Measurements from ENCODE around the gene APMAP. TPM values are rescaled to one million over a fixed set of nuclear protein-coding genes. Genes with fewer than 3 reads are reported as not detected.

APMAP gene
- total RNA-seq, 1 experiment from 2014 or later = 82.7 TPM

DNA sequence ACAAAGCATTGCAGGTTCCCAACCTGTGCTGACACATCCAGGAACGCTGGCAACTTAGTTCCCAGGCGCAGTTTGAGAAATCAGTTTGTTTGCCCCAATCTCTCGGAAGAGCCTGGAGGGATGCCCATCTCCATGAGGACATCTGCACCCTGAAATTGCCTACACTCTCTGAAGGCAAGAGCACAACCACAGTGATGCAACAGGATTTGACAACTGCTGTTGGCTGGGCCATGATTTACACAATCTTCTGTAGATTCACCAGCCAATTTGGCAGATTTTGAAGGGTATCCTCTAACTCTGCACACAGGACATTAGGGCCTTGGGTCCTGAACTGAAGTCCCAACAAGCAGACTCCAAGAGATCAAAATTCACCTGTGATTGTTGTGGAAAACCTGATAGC is 3.4 kb downstream of the APMAP start (continued):
- TF ChIP-seq, protein P1, sequence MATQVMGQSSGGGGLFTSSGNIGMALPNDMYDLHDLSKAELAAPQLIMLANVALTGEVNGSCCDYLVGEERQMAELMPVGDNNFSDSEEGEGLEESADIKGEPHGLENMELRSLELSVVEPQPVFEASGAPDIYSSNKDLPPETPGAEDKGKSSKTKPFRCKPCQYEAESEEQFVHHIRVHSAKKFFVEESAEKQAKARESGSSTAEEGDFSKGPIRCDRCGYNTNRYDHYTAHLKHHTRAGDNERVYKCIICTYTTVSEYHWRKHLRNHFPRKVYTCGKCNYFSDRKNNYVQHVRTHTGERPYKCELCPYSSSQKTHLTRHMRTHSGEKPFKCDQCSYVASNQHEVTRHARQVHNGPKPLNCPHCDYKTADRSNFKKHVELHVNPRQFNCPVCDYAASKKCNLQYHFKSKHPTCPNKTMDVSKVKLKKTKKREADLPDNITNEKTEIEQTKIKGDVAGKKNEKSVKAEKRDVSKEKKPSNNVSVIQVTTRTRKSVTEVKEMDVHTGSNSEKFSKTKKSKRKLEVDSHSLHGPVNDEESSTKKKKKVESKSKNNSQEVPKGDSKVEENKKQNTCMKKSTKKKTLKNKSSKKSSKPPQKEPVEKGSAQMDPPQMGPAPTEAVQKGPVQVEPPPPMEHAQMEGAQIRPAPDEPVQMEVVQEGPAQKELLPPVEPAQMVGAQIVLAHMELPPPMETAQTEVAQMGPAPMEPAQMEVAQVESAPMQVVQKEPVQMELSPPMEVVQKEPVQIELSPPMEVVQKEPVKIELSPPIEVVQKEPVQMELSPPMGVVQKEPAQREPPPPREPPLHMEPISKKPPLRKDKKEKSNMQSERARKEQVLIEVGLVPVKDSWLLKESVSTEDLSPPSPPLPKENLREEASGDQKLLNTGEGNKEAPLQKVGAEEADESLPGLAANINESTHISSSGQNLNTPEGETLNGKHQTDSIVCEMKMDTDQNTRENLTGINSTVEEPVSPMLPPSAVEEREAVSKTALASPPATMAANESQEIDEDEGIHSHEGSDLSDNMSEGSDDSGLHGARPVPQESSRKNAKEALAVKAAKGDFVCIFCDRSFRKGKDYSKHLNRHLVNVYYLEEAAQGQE (IDR thresholded peaks at IDR 0.05; ENCODE audit: low read depth) = no peak
- TF ChIP-seq RAD21 (IDR thresholded peaks at IDR 0.05; ENCODE audit: low read depth) = no peak
- no peak for TF ChIP-seq EZH2phosphoT487 (IDR thresholded peaks at IDR 0.05; ENCODE audit: borderline replicate concordance)

DNA sequence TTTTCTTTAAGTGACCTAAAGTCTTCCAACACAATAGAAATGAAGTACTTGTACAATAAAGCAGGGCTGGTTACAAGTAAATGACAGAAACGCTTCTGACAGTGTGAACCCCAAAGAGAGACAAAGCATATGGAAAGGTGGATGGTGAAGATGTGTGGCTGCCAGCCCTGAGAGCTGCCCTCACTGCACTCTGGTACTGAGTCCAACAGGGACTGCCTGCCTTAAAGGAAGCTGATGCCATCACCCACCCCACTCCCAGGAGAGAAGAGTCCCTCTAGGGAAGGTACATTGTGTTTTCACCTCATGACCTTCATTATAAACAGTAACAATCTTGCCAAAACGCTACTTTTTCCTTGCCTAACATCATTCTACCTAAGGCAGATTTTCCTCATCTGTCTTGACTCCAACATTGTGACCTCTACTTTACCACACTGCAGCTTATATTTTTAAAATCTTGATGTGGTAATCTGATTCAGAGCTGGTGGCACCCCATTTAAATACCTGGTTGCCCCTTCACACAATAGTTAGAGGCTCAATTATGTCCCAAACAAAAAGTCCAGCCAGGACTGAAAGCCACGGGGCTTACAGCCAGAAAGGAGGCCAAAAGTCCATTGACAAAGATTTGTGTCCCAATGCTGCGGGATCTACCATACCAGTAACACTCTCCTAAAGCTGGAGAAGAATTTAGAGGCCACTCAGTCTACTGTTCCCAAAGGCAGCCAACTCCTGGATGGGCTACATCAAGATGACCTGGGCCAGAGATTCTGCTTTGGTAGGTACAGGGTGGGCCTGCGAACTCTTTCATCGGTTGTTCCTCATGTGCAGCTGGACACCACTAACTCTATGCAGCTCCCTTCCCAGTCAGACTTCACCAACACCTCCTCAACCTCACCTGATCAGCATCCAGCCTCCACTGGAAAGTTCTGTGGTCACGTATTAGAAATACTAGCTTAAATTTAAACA is 4.4 kb downstream of the APMAP start:
- intact Hi-C loops (cut with micrococcal nuclease) = no loop called here
- no peak for ATAC-seq
- H3K9ac ChIP-seq (ENCODE audit: low read length) = no peak overlapping the region
- BruUV-seq (replicated peaks) = no TSS peak
- peaks cover 8 to 14% of the 10 kb centered on the region in 2 experiments for H3K4me1 ChIP-seq (ENCODE audit: control insufficient read depth in 1 of 2, insufficient read depth in 2 of 2, low read length in 2 of 2)
- H3K27ac ChIP-seq (ENCODE audit: low read depth, low read length) = no peak overlapping the region
- no peaks in the 10 kb centered on the region for H3K9me3 ChIP-seq (ENCODE audit: control insufficient read depth in 1 of 2, insufficient read depth in 1 of 2, low read depth in 1 of 2, low read length in 2 of 2)
- no peaks in the 10 kb centered on the region for H3K27me3 ChIP-seq (ENCODE audit: insufficient read depth, low read length)
- ChIA-PET POLR2A (no interaction called here), CTCF (no interaction called here), RAD21 (ENCODE audit: low non-redundant PET in 1 of 2, low total read pairs in 2 of 2, uncharacterized antibody in 2 of 2, unreplicated experiment in 2 of 2) (no interaction called here)
- peaks cover 83% of the 10 kb centered on the region for H3K79me2 ChIP-seq (ENCODE audit: insufficient read depth, low read length)
- DNase-seq (ENCODE audit: low read depth, low spot score) = no peak
- H3K9me2 ChIP-seq (ENCODE audit: insufficient read depth) = no peaks in the 10 kb centered on the region
- H3K36me3 ChIP-seq (ENCODE audit: control insufficient read depth in 1 of 2, insufficient read depth in 2 of 2, low read length in 2 of 2) = peaks cover 0 to 6% of the 10 kb centered on the region in 2 experiments; a peak in 2 of 4 replicates
- H3K4me2 ChIP-seq (ENCODE audit: low read length) = no peak overlapping the region
- H2AFZ ChIP-seq (ENCODE audit: low read depth, low read length, poor library complexity, severe bottlenecking) = no peak overlapping the region
- no peaks in the 10 kb centered on the region for H4K20me1 ChIP-seq (ENCODE audit: insufficient read depth)
- no peak overlapping the region for H3K4me3 ChIP-seq (replicated peaks in 1 of 2; ENCODE audit: low read depth in 1 of 2, low read length in 2 of 2)
- TF ChIP-seq ZNF274 (IDR thresholded peaks at IDR 0.05; ENCODE audit: low read depth, low read length) (no peak), TCF7L2 (IDR thresholded peaks at IDR 0.05; ENCODE audit: borderline replicate concordance, extremely low read depth, insufficient read depth, insufficient read length) (no peak), EZH2 (IDR thresholded peaks at IDR 0.05) (no peak), YY1 (IDR thresholded peaks at IDR 0.05; ENCODE audit: extremely low read depth, insufficient replicate concordance, low read depth, low read length) (no peak), POLR2AphosphoS5 (IDR thresholded peaks at IDR 0.05; ENCODE audit: low read depth, low read length) (no peak), SIN3A (IDR thresholded peaks at IDR 0.05; ENCODE audit: low read depth) (no peak), ZFX (IDR thresholded peaks at IDR 0.05) (no peak), CBX3 (IDR thresholded peaks at IDR 0.05; ENCODE audit: low read depth) (no peak), POLR2A (IDR thresholded peaks at IDR 0.05; ENCODE audit: borderline replicate concordance, extremely low read depth, insufficient read depth, insufficient read length) (no peak), SRF (IDR thresholded peaks at IDR 0.05; ENCODE audit: low read depth) (no peak), RAD21 (IDR thresholded peaks at IDR 0.05; ENCODE audit: low read depth) (no peak)
- TF ChIP-seq, protein P2, sequence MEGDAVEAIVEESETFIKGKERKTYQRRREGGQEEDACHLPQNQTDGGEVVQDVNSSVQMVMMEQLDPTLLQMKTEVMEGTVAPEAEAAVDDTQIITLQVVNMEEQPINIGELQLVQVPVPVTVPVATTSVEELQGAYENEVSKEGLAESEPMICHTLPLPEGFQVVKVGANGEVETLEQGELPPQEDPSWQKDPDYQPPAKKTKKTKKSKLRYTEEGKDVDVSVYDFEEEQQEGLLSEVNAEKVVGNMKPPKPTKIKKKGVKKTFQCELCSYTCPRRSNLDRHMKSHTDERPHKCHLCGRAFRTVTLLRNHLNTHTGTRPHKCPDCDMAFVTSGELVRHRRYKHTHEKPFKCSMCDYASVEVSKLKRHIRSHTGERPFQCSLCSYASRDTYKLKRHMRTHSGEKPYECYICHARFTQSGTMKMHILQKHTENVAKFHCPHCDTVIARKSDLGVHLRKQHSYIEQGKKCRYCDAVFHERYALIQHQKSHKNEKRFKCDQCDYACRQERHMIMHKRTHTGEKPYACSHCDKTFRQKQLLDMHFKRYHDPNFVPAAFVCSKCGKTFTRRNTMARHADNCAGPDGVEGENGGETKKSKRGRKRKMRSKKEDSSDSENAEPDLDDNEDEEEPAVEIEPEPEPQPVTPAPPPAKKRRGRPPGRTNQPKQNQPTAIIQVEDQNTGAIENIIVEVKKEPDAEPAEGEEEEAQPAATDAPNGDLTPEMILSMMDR (IDR thresholded peaks at IDR 0.05 in 2 of 3, conservative IDR thresholded peaks at IDR 0.05 in 1 of 3; ENCODE audit: borderline replicate concordance in 1 of 3, insufficient read depth in 1 of 3, low read depth in 2 of 3, low read length in 2 of 3) = no peak
- TF ChIP-seq, protein P1 (IDR thresholded peaks at IDR 0.05; ENCODE audit: low read depth) = no peak
